ENCODE measurements around the gene DNASE1L2. TPM values are rescaled to one million over a fixed set of nuclear protein-coding genes. Genes with fewer than 3 reads are reported as not detected.
A peak's percentile ranks its signal among the peaks of the same experiment; 100 is the strongest.
"Not testable (repeated sequence)": the region's sequence is repeated elsewhere in the genome, so short reads cannot be mapped to it uniquely, and the experiment has no call there.

Gene DNASE1L2
- total RNA-seq, 1 experiment from 2014 or later = 1.4 TPM

GRCh38 chr16:2233872-2234812, 2.1 kb upstream of the DNASE1L2 start:
- peaks cover 86% of the 10 kb centered on the region for H3K36me3 ChIP-seq
- H3K4me3 ChIP-seq = no peak overlapping the region
- no peaks in the 10 kb centered on the region for H3K4me1 ChIP-seq (replicated peaks)
- H3K27ac ChIP-seq = no peak overlapping the region
- no peak for DNase-seq (ENCODE audit: low read depth in 1 of 2, low spot score in 2 of 2)
- no peaks in the 10 kb centered on the region for H3K27me3 ChIP-seq (replicated peaks)
- H3K9me3 ChIP-seq (replicated peaks) = no peaks in the 10 kb centered on the region

DNA sequence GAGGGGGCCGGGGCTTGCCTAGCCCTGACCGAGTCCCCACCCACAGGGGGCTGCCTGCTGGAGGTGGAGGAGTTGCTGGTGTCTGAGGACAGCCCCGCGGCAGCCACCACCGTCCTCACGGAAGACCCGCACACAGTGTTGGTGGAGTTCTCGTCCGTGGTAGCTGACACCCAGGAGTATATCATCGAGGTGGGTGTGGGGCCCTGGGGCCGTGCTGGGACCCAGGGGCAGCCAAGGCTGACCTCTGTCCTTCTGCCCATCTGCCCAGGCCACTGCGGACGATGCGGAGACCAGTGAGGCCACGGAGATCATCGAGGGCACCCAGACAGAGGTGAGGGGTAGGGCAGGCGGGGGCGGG, 1.5 kb upstream of the DNASE1L2 start:
- peaks cover 84% of the 10 kb centered on the region for H3K36me3 ChIP-seq
- no peak overlapping the region for H3K27ac ChIP-seq
- H3K4me1 ChIP-seq (replicated peaks) = no peaks in the 10 kb centered on the region
- H3K27me3 ChIP-seq (replicated peaks) = no peaks in the 10 kb centered on the region
- H3K4me3 ChIP-seq = no peak overlapping the region
- no peak for DNase-seq (ENCODE audit: low read depth in 1 of 2, low spot score in 2 of 2)
- H3K9me3 ChIP-seq (replicated peaks) = no peaks in the 10 kb centered on the region

DNA sequence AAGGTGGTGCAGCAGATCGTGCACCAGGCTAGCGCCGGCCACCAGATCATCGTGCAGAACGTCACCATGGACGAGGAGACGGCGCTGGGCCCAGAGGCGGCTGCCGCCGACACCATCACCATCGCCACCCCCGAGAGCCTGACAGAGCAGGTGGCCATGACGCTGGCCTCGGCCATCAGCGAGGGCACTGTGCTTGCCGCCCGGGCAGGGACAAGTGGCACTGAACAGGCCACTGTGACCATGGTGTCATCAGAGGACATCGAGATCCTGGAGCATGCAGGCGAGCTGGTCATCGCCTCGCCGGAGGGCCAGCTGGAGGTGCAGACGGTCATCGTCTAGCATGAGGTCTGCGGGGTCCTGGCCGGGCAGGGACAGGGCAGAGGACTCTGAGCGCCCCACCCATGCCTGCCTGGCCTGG, 1.0 kb upstream of the DNASE1L2 start:
- Histone ChIP-seq H3K4me3 (no peak overlapping the region), H3K36me3 (peaks cover 83% of the 10 kb centered on the region), H3K4me1 (replicated peaks) (no peaks in the 10 kb centered on the region), H3K27ac (no peak overlapping the region), H3K9me3 (replicated peaks) (no peaks in the 10 kb centered on the region), H3K27me3 (replicated peaks) (no peaks in the 10 kb centered on the region)
- no peak for DNase-seq (ENCODE audit: low read depth in 1 of 2, low spot score in 2 of 2)

DNA sequence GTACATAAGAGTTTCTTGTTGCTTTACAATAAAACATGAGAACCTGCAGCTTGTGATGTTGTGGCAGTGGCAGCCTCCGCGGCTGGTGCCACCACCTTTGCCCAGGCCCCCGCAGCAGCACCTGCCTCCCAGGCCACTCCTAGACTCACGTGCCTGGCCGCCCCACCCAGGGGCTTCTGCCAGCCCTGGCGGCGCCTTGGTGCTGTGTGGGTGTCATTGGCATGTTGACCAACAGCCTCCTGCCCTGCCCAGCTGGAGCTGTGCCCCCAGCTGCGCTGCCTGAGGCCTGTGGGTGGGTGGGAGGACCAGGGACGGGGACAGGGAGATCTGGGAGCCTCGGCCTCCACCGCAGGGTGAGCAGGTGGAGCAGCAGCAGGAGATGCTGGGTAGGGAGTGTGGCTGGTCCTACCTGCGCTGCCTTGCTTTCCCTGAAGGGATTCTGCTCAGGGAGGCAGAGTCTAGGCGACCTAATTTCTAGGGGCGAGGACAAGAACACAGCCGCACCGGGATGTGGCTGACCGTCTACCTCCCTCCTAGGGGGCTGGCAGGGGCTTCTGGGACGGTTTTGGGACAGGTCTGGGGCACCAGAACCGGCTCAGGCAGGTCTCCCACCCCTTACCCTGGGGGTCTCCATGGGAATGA, 428 bp upstream of the DNASE1L2 start:
- H3K4me1 ChIP-seq (replicated peaks) = no peaks in the 10 kb centered on the region
- no peak overlapping the region for H3K4me3 ChIP-seq
- H3K36me3 ChIP-seq = peaks cover 81% of the 10 kb centered on the region
- no peak overlapping the region for H3K27ac ChIP-seq
- H3K9me3 ChIP-seq (replicated peaks) = no peaks in the 10 kb centered on the region
- H3K27me3 ChIP-seq (replicated peaks) = no peaks in the 10 kb centered on the region
- DNase-seq (ENCODE audit: low read depth in 1 of 2, low spot score in 2 of 2) = no peak

DNA sequence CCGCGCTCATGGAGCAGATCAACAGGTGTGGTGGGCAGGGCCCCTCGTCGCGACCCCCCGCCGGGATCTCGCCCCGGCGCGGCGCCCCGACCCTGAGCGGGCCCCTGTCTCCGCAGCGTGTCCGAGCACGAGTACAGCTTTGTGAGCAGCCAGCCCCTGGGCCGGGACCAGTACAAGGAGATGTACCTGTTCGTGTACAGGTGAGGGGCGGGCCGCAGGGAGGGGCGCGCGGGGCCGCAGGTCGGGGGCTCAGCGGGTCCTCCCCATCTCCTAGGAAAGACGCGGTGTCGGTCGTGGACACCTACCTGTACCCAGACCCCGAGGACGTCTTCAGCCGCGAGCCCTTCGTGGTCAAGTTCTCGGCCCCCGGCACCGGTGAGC, 848 bp downstream of the DNASE1L2 start:
- H3K4me1 ChIP-seq (replicated peaks) = no peaks in the 10 kb centered on the region
- no peaks in the 10 kb centered on the region for H3K27me3 ChIP-seq (replicated peaks)
- DNase-seq (ENCODE audit: low read depth in 1 of 2, low spot score in 2 of 2) = no peak
- H3K36me3 ChIP-seq = peaks cover 77% of the 10 kb centered on the region
- H3K4me3 ChIP-seq = no peak overlapping the region
- H3K27ac ChIP-seq = no peak overlapping the region
- H3K9me3 ChIP-seq (replicated peaks) = no peaks in the 10 kb centered on the region

DNA sequence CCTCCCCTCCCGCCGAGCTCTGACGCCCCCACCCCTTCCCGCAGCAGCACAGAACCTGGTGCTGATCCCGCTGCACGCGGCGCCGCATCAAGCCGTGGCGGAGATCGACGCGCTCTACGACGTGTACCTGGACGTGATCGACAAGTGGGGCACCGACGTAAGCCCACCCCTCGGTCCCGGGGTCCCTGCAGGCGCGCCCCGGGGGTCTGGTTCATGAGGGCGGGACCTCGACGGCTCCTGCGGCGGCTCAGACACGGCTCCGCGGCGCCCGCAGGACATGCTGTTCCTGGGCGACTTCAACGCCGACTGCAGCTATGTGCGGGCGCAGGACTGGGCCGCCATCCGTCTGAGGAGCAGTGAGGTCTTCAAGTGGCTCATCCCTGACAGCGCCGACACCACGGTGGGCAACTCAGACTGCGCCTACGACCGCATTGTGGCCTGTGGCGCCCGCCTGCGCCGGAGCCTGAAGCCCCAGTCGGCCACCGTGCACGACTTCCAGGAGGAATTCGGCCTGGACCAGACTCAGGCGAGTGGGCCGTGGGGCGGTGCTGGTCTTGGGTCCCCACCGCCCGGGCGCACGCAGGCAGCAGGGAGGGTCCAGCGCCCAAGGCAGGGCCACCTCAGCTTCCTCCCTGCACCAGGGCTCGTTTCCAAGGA, 1.4 kb downstream of the DNASE1L2 start:
- H3K9me3 ChIP-seq (replicated peaks) = no peaks in the 10 kb centered on the region
- H3K4me3 ChIP-seq = no peak overlapping the region
- H3K36me3 ChIP-seq = peaks cover 77% of the 10 kb centered on the region
- no peaks in the 10 kb centered on the region for H3K27me3 ChIP-seq (replicated peaks)
- no peak overlapping the region for H3K27ac ChIP-seq
- no peak for DNase-seq (ENCODE audit: low read depth in 1 of 2, low spot score in 2 of 2)
- H3K4me1 ChIP-seq (replicated peaks) = no peaks in the 10 kb centered on the region

- H3K27ac ChIP-seq = no peak overlapping the region
- H3K36me3 ChIP-seq = peaks cover 77% of the 10 kb centered on the region
- H3K4me1 ChIP-seq (replicated peaks) = no peaks in the 10 kb centered on the region
- no peaks in the 10 kb centered on the region for H3K9me3 ChIP-seq (replicated peaks)
- H3K4me3 ChIP-seq = no peak overlapping the region
- no peak for DNase-seq (ENCODE audit: low read depth in 1 of 2, low spot score in 2 of 2)
- H3K27me3 ChIP-seq (replicated peaks) = no peaks in the 10 kb centered on the region
These were observed 2.0 kb downstream of the DNASE1L2 start for GRCh38 chr16:2238150-2238837.

DNA sequence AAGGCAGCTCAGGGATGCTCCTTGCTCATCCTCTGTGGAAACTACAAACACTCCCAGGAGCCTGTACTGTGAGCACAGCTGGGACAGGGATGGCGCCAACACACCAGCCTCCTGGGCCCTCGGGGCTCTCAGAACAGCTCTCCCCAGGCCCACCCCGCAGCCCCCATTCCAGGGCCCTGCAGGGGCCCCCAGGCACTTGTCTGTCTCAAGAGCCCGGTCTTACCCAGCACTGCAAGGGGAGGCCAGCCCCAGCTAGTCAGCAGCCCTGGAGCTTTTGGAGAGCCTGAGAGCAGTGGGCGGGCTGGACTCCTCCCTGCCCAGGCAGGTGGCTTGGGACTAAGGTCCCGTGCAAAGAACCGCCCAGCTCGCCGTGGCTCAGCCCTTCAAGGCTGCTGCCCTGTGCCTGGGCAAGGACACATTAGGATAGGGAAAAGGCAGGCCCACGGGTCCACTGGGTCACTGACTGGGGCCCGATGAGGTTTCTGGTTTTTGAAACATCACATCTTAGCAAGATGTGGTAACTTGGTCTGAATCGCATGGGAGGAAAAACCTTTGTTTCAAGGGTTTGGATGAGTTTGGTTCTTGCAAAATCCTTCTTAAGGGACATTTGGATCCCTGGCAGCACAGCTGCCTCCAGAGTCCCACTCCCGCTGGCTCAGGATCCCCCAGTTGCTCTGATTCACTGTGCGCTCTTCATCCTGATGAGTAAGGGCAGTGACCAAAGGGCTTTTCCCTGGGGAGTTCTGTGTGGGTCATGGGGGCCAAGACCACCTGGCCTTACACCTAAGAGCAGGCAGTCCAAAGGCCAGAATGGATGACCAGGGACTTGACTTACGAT, 2.8 kb downstream of the DNASE1L2 start:
- Histone ChIP-seq H3K4me3 (no peak overlapping the region), H3K9me3 (replicated peaks) (no peaks in the 10 kb centered on the region), H3K27me3 (replicated peaks) (no peaks in the 10 kb centered on the region), H3K36me3 (peaks cover 77% of the 10 kb centered on the region), H3K4me1 (replicated peaks) (no peaks in the 10 kb centered on the region), H3K27ac (no peak overlapping the region)
- no peak for DNase-seq (ENCODE audit: low read depth in 1 of 2, low spot score in 2 of 2)

- H3K27me3 ChIP-seq (replicated peaks); H3K9me3 ChIP-seq (replicated peaks); H3K4me3 ChIP-seq; DNase-seq (ENCODE audit: low read depth in 1 of 2, low spot score in 2 of 2); H3K4me1 ChIP-seq (replicated peaks); H3K27ac ChIP-seq: not testable (repeated sequence)
- peaks cover 79% of the 10 kb centered on the region for H3K36me3 ChIP-seq
These were observed 4.1 kb downstream of the DNASE1L2 start for GRCh38 chr16:2240331-2240730.

GRCh38 chr16:2242598-2242997, 6.4 kb downstream of the DNASE1L2 start:
- Histone ChIP-seq H3K27me3 (replicated peaks) (no peaks in the 10 kb centered on the region), H3K4me1 (replicated peaks) (no peaks in the 10 kb centered on the region), H3K9me3 (replicated peaks) (no peaks in the 10 kb centered on the region), H3K27ac (no peak overlapping the region), H3K4me3 (no peak overlapping the region), H3K36me3 (peaks cover 80% of the 10 kb centered on the region)
- no peak for DNase-seq (ENCODE audit: low read depth in 1 of 2, low spot score in 2 of 2)

GRCh38 chr16:2243031-2243528, 6.8 kb downstream of the DNASE1L2 start:
- H3K27ac ChIP-seq = no peak overlapping the region
- no peak for DNase-seq (ENCODE audit: low read depth in 1 of 2, low spot score in 2 of 2)
- H3K9me3 ChIP-seq (replicated peaks) = no peaks in the 10 kb centered on the region
- no peak overlapping the region for H3K4me3 ChIP-seq
- no peaks in the 10 kb centered on the region for H3K27me3 ChIP-seq (replicated peaks)
- H3K36me3 ChIP-seq = peaks cover 79% of the 10 kb centered on the region
- no peaks in the 10 kb centered on the region for H3K4me1 ChIP-seq (replicated peaks)

- no peak for DNase-seq (ENCODE audit: low read depth in 1 of 2, low spot score in 2 of 2)
- no peaks in the 10 kb centered on the region for H3K4me1 ChIP-seq (replicated peaks)
- H3K9me3 ChIP-seq (replicated peaks) = no peaks in the 10 kb centered on the region
- H3K36me3 ChIP-seq = peaks cover 78% of the 10 kb centered on the region
- no peak overlapping the region for H3K27ac ChIP-seq
- H3K4me3 ChIP-seq = no peak overlapping the region
- H3K27me3 ChIP-seq (replicated peaks) = no peaks in the 10 kb centered on the region
These were observed 7.5 kb downstream of the DNASE1L2 start for GRCh38 chr16:2243781-2244180.

DNA sequence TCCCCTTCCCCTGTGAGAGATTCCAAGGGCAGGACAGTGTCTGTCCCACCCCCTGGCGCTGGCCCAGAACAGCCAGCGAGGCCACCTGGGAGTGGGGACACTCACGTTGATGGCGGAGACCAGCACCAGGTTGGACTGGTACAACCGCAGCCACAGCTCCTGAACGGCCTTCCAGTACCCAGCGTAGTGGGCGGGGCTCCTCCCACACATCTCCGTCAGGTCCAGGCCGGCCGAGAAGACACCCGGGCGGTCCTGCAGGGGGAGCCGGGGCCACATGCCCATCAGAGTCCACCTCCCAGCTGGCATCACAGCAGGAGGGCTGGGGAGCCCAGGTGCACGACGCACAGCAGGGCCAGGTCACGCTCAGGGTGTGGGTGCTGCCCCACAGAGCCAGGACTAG, 8.1 kb downstream of the DNASE1L2 start:
- no peak overlapping the region for H3K4me3 ChIP-seq
- no peak overlapping the region for H3K27ac ChIP-seq
- no peaks in the 10 kb centered on the region for H3K4me1 ChIP-seq (replicated peaks)
- peak in 1 of 2 experiments; percentile 54 for DNase-seq (ENCODE audit: low read depth in 1 of 2, low spot score in 2 of 2)
- no peaks in the 10 kb centered on the region for H3K9me3 ChIP-seq (replicated peaks)
- H3K27me3 ChIP-seq (replicated peaks) = no peaks in the 10 kb centered on the region
- peaks cover 81% of the 10 kb centered on the region for H3K36me3 ChIP-seq
